ENCODE measurements around the gene EVA1C. TPM values are rescaled to one million over a fixed set of nuclear protein-coding genes. Genes with fewer than 3 reads are reported as not detected.

Gene EVA1C
- total RNA-seq, 1 donor from 2014 or later: 0.38 TPM

DNA sequence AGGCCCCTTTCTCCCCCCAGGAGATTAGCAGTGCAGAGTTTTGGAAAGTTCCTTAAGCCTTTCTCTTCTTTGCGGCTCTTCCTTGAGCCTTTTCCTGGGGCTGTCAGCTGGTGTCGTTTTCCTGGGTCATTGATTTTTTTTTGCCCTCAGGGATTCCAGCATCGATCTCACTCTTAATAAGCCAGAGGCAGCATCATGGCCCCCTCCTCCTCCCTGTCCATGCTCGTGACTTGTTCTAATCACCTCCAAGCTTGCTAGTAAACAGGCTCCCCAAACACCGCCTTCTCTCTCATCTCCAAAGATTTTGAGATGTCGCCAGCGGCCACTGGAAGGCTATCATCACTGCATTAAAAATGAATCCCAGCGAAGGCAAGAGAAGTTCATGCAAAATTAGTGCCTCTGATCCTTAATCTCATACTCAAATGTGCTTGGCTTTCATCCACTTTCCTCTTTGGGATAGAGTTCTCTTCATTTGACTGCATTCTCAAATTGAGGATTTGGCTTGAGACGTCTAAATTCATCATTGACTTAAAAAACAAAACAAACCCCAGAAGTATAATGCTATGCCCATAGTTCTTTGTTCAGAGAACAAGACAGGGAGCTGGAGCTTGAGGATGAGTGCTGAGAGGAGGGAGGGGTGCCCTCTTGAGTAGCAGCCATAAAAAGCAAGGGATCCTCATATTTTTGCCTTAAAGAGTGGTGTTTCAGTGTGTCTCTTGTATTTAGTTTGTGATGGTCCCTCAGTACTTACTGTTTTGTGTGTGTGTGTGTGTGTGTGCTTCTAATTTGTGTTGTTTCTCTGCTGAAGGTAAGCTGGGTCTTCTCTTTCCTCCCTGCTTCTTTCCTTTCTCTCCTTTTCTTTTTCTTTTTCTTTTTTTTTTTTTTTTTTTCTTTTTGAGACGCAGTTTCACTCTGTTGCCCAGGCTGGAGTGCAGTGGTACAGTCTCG is 3.2 kb downstream of the EVA1C start:
- CTCF ChIA-PET: no interaction called here
- no peak overlapping the region for H3K4me3 Mint-ChIP-seq
- TF ChIP-seq, protein P1, sequence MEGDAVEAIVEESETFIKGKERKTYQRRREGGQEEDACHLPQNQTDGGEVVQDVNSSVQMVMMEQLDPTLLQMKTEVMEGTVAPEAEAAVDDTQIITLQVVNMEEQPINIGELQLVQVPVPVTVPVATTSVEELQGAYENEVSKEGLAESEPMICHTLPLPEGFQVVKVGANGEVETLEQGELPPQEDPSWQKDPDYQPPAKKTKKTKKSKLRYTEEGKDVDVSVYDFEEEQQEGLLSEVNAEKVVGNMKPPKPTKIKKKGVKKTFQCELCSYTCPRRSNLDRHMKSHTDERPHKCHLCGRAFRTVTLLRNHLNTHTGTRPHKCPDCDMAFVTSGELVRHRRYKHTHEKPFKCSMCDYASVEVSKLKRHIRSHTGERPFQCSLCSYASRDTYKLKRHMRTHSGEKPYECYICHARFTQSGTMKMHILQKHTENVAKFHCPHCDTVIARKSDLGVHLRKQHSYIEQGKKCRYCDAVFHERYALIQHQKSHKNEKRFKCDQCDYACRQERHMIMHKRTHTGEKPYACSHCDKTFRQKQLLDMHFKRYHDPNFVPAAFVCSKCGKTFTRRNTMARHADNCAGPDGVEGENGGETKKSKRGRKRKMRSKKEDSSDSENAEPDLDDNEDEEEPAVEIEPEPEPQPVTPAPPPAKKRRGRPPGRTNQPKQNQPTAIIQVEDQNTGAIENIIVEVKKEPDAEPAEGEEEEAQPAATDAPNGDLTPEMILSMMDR (IDR thresholded peaks at IDR 0.05): no peak
- H3K27me3 Mint-ChIP-seq: peaks cover 42% of the 10 kb centered on the region
- intact Hi-C loops (cut with micrococcal nuclease): no loop called here
- ATAC-seq (ENCODE audit: low read depth): no peak
- peaks cover 18% of the 10 kb centered on the region for H3K4me1 Mint-ChIP-seq
- H3K36me3 Mint-ChIP-seq (ENCODE audit: low read depth): no peaks in the 10 kb centered on the region
- POLR2A ChIA-PET: no interaction called here
- no peak for DNase-seq
- no peaks in the 10 kb centered on the region for H3K9me3 Mint-ChIP-seq
- no peak overlapping the region for H3K27ac Mint-ChIP-seq

DNA sequence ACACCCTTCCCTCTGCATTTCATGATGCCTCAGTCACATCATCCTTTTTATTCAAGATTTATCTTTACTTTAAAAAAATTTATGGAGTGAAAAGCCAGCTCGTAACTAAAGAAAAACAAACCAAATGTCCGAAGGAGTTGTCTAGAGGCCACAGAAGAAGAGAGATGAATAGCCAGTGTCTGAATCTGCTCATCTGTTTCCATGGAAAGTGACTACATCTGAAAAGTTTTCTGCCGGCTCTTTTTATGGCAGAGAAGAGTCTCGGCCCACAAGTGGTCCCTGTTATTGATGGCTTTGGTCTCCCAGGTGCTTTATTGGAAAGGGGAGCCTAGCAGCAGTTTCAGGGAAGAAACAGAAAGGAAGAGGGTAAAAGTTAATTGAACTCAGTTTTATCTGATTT is 5.6 kb downstream of the EVA1C start:
- intact Hi-C loops (cut with micrococcal nuclease): no loop called here
- H3K4me3 Mint-ChIP-seq: no peak overlapping the region
- TF ChIP-seq, protein P1 (IDR thresholded peaks at IDR 0.05): no peak
- CTCF ChIA-PET: no interaction called here
- ATAC-seq (ENCODE audit: low read depth): no peak
- no peak overlapping the region for H3K27ac Mint-ChIP-seq
- H3K36me3 Mint-ChIP-seq (ENCODE audit: low read depth): no peaks in the 10 kb centered on the region
- POLR2A ChIA-PET: no interaction called here
- H3K4me1 Mint-ChIP-seq: peaks cover 3% of the 10 kb centered on the region
- peaks cover 4% of the 10 kb centered on the region for H3K9me3 Mint-ChIP-seq
- H3K27me3 Mint-ChIP-seq: peaks cover 33% of the 10 kb centered on the region
- DNase-seq: no peak

DNA sequence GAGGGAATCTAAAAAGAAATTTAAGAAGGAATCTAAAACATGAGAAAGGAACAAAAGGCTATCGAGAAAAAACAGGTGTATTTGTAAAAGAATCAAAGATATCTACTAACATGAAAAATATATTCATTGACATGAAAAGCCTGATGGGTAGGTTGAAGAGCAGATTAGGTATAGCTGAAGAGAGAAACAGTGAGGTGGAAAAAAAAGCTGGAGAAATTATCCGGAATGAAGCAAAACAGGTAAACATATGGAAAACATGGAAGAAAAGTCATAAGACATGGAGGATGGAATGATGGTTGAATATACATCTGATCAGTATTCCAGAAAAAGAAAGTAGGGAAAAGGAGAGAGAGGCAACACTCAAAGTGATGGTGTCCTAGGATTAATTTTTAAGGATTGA is 9.6 kb downstream of the EVA1C start:
- H3K4me1 Mint-ChIP-seq: no peaks in the 10 kb centered on the region
- DNase-seq (no peak), ATAC-seq (ENCODE audit: low read depth) (no peak)
- H3K36me3 Mint-ChIP-seq (ENCODE audit: low read depth): no peaks in the 10 kb centered on the region
- no peak overlapping the region for H3K27ac Mint-ChIP-seq
- no peak overlapping the region for H3K4me3 Mint-ChIP-seq
- H3K27me3 Mint-ChIP-seq: peaks cover 16% of the 10 kb centered on the region
- ChIA-PET CTCF (no interaction called here), POLR2A (no interaction called here)
- TF ChIP-seq, protein P1 (IDR thresholded peaks at IDR 0.05): no peak
- H3K9me3 Mint-ChIP-seq: peaks cover 4% of the 10 kb centered on the region
- intact Hi-C loops (cut with micrococcal nuclease): no loop called here

DNA sequence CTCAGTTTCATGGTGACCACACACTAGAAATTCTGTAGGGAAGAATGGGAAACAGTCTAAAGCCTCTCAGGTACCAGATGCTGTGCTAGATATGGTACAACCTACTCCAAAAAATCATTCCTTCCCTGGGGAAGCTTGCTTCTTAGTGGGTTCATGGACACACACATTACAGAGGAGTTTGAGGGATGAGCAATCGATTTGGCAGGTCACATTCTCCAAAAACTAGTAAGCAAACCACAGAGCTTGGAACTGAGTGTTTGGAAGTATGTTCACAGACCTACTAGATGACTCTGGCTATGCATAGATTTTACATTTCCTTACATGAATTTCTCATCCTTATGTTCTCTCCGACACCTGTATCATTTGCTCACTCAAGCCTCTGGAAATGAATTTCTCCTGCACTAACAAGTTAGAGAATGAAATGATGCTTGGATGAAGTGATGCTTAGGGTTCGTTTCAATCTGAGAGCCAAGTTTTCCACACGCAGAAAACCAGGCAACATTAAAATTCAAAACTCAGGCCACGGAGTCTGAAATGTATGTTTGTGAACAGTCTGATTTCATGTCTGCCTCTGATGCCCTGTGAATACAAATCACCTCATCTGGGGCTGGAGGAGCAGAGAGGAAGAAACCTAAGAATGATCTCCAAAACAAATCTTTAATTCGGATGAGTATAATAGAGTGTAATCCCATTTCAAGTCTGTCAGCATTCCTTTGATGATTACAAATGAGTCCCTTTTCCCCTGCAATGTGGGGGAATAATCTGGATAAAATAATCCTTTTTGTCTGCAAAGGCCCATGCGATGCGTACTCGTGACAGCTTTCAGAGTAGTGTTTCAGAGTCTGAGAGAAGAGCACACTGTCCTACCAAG is 11.0 kb downstream of the EVA1C start:
- Mint-ChIP-seq H3K4me1 (no peaks in the 10 kb centered on the region), H3K36me3 (ENCODE audit: low read depth) (no peaks in the 10 kb centered on the region), H3K27me3 (peaks cover 6% of the 10 kb centered on the region), H3K27ac (no peak overlapping the region), H3K4me3 (no peak overlapping the region), H3K9me3 (peaks cover 4% of the 10 kb centered on the region)
- TF ChIP-seq, protein P1 (IDR thresholded peaks at IDR 0.05): no peak
- ChIA-PET POLR2A (no interaction called here), CTCF (no interaction called here)
- intact Hi-C loops (cut with micrococcal nuclease): no loop called here
- no peak for ATAC-seq (ENCODE audit: low read depth)
- DNase-seq: no peak

DNA sequence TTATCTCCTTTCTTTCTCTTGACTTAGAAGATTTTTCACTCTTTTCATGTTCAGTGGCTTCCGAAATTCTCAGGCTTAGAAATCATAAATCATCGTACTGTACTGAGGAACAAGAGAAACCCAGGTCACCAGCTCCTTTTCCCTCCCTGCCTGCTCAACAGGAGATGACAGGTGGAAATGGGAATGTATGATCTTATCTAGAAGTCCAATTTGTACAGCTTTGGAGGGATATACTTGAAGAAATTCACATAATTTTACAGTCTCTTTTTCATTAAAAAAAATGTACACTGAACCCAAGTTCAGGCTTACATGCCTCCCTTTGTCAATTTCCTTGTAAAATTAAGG is 11.7 kb downstream of the EVA1C start:
- Mint-ChIP-seq H3K4me1 (no peaks in the 10 kb centered on the region), H3K36me3 (ENCODE audit: low read depth) (no peaks in the 10 kb centered on the region), H3K27me3 (peaks cover 6% of the 10 kb centered on the region), H3K9me3 (peaks cover 4% of the 10 kb centered on the region), H3K4me3 (no peak overlapping the region), H3K27ac (no peak overlapping the region)
- ATAC-seq (ENCODE audit: low read depth): no peak
- TF ChIP-seq, protein P1 (IDR thresholded peaks at IDR 0.05): no peak
- ChIA-PET POLR2A (no interaction called here), CTCF (no interaction called here)
- DNase-seq: no peak
- intact Hi-C loops (cut with micrococcal nuclease): no loop called here
